ENCODE results near the gene CDHR4. TPM values are rescaled to one million over a fixed set of nuclear protein-coding genes. Genes with fewer than 3 reads are reported as not detected.

The CDHR4 gene
- polyA plus RNA-seq, 3 donors, result not detected

GRCh38 chr3:49813497-49814174 lies 14.0 kb upstream of the CDHR4 start, which contains the start of gene UBA7:
Gene UBA7, minus strand, starts transcription at chr3:49813953. Its CDS starts 166 bp downstream, at chr3:49813787.
- Mint-ChIP-seq H3K4me1 (peaks cover 40% of the 10 kb centered on the region), H3K27ac (peak within 1 kb of the TSS; percentile 91 to 95 (median 93)), H3K27me3 (ENCODE audit: low read depth in 3 of 3) (no peaks in the 10 kb centered on the region), H3K9me3 (no peaks in the 10 kb centered on the region), H3K36me3 (peaks cover 35 to 41% of the 10 kb centered on the region in 2 donors), H3K4me3 (peak within 1 kb of the TSS; percentile 86 to 90)
- Histone ChIP-seq H3K4me1 (ENCODE audit: control insufficient read depth in 1 of 2, insufficient read depth in 2 of 2, low read length in 2 of 2) (peaks cover 19 to 34% of the 10 kb centered on the region in 2 donors), H3K36me3 (replicated peaks in 1 of 2; ENCODE audit: control insufficient read depth in 1 of 2, insufficient read depth in 2 of 2, low read length in 2 of 2) (peaks cover 40% of the 10 kb centered on the region in 2 donors), H3K9me3 (replicated peaks in 1 of 2; ENCODE audit: control insufficient read depth in 1 of 2, insufficient read depth in 1 of 2, low read length in 2 of 2) (no peaks in the 10 kb centered on the region), H3K27me3 (ENCODE audit: control insufficient read depth in 2 of 2, insufficient read depth in 2 of 2, low read length in 2 of 2) (no peaks in the 10 kb centered on the region), H3K79me2 (ENCODE audit: insufficient read depth, low read length) (peaks cover 32% of the 10 kb centered on the region), H3K4me2 (replicated peaks; ENCODE audit: extremely low read depth, low read length, poor library complexity, severe bottlenecking) (peak within 1 kb of the TSS; percentile 91), H3K9ac (ENCODE audit: insufficient read depth, low read length, poor library complexity, severe bottlenecking) (peak within 1 kb of the TSS; percentile 87), H2AFZ (ENCODE audit: insufficient read depth, low read depth, low read length, poor library complexity, severe bottlenecking) (peak within 1 kb of the TSS; percentile 87), H4K20me1 (ENCODE audit: insufficient read depth, low read length) (no peaks in the 10 kb centered on the region), H3K27ac (ENCODE audit: low read depth in 1 of 2, low read length in 2 of 2) (peak within 1 kb of the TSS; percentile 67 to 96), H3K4me3 (replicated peaks in 1 of 3; ENCODE audit: low read depth in 2 of 3, low read length in 3 of 3) (peak within 1 kb of the TSS; percentile 55 to 91 (median 67))
- WGBS (ENCODE audit: insufficient coverage), result 3% methylated on average over 5 of the region's 9 CpGs
- intact Hi-C loops (cut with micrococcal nuclease), result no loop called here
- TF ChIP-seq, protein P1, sequence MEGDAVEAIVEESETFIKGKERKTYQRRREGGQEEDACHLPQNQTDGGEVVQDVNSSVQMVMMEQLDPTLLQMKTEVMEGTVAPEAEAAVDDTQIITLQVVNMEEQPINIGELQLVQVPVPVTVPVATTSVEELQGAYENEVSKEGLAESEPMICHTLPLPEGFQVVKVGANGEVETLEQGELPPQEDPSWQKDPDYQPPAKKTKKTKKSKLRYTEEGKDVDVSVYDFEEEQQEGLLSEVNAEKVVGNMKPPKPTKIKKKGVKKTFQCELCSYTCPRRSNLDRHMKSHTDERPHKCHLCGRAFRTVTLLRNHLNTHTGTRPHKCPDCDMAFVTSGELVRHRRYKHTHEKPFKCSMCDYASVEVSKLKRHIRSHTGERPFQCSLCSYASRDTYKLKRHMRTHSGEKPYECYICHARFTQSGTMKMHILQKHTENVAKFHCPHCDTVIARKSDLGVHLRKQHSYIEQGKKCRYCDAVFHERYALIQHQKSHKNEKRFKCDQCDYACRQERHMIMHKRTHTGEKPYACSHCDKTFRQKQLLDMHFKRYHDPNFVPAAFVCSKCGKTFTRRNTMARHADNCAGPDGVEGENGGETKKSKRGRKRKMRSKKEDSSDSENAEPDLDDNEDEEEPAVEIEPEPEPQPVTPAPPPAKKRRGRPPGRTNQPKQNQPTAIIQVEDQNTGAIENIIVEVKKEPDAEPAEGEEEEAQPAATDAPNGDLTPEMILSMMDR (IDR thresholded peaks at IDR 0.05), result no peak
- peak; percentile 59 to 85 (median 74) for DNase-seq

DNA sequence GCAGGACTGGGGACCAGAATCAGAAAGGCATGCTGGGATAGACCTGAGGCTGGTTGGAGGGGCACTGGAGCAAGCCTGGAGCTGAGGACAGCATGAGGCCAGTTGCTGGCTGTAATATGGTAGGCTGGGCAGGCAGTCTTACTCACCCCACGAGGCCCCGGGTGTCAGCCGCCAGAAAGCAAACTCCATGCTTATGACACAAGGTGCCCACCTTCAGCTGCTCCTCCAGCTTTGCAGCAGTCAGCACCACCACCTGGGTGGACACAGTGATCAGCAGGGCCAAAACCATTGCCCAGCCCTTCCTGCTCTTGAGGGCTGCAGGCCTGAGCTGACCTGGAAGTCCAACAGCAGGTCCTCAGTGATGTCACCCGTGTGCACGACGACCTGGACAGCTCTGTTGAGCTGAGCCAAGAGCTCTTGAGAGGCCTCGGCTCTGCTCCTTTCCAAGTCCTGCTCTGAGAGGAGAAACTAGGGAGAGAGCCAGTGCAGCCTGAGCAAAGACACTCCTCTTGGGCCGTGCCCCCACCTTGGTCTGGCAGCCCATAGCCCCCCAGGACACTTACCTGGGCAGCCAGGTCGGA lies 13.3 kb upstream of the CDHR4 start:
- peak overlapping the region; percentile 91 to 95 (median 93) for H3K27ac Mint-ChIP-seq
- Histone ChIP-seq H3K9ac (ENCODE audit: insufficient read depth, low read length, poor library complexity, severe bottlenecking) (peak overlapping the region; percentile 87), H3K4me3 (replicated peaks in 1 of 3; ENCODE audit: low read depth in 2 of 3, low read length in 3 of 3) (peak overlapping the region; percentile 55 to 91 (median 67)), H3K36me3 (replicated peaks in 1 of 2; ENCODE audit: control insufficient read depth in 1 of 2, insufficient read depth in 2 of 2, low read length in 2 of 2) (peaks cover 42 to 46% of the 10 kb centered on the region in 2 donors), H3K79me2 (ENCODE audit: insufficient read depth, low read length) (peaks cover 32% of the 10 kb centered on the region), H3K27ac (ENCODE audit: low read depth in 1 of 2, low read length in 2 of 2) (peak overlapping the region; percentile 67 to 96), H3K27me3 (ENCODE audit: control insufficient read depth in 2 of 2, insufficient read depth in 2 of 2, low read length in 2 of 2) (no peaks in the 10 kb centered on the region), H3K4me1 (ENCODE audit: control insufficient read depth in 1 of 2, insufficient read depth in 2 of 2, low read length in 2 of 2) (peaks cover 19 to 34% of the 10 kb centered on the region in 2 donors), H2AFZ (ENCODE audit: insufficient read depth, low read depth, low read length, poor library complexity, severe bottlenecking) (peak overlapping the region; percentile 87), H3K4me2 (replicated peaks; ENCODE audit: extremely low read depth, low read length, poor library complexity, severe bottlenecking) (peak overlapping the region; percentile 91), H3K9me3 (replicated peaks in 1 of 2; ENCODE audit: control insufficient read depth in 1 of 2, insufficient read depth in 1 of 2, low read length in 2 of 2) (no peaks in the 10 kb centered on the region), H4K20me1 (ENCODE audit: insufficient read depth, low read length) (no peaks in the 10 kb centered on the region)
- peak overlapping the region; percentile 86 to 90 for H3K4me3 Mint-ChIP-seq
- peaks cover 0 to 2% (median 0%) of the 10 kb centered on the region in 3 donors for H3K27me3 Mint-ChIP-seq (ENCODE audit: low read depth in 3 of 3)
- no peak for DNase-seq
- peaks cover 39 to 47% of the 10 kb centered on the region in 2 donors for H3K36me3 Mint-ChIP-seq
- WGBS (ENCODE audit: insufficient coverage), result 30% methylated on average over 8 of the region's 9 CpGs
- intact Hi-C loops (cut with micrococcal nuclease), result no loop called here
- TF ChIP-seq, protein P1 (IDR thresholded peaks at IDR 0.05), result no peak
- H3K4me1 Mint-ChIP-seq, result peaks cover 47% of the 10 kb centered on the region
- no peaks in the 10 kb centered on the region for H3K9me3 Mint-ChIP-seq

Data from CD14-positive monocyte (primary cell).